K562 (cell line): ENCODE data around the gene GPC2. TPM values are rescaled to one million over a fixed set of nuclear protein-coding genes. Genes with fewer than 3 reads are reported as not detected.

Source experiments
- ARID2 ChIP-seq: fragments of 450-650 bp; IDR thresholded peaks from 2 replicates; pipeline ENCODE4 v1.6.1; 2017; ENCODE audit warnings: antibody characterized with exemption, mild to moderate bottlenecking
- CC2D1A ChIP-seq: fragments of 450-650 bp; IDR thresholded peaks from 2 replicates; pipeline ENCODE4 v1.6.1; 2017; ENCODE audit warnings: mild to moderate bottlenecking
- ELF4 ChIP-seq: fragments of 450-650 bp; formaldehyde crosslinking; IDR thresholded peaks from 2 replicates; pipeline ENCODE4 v1.4.0; 2022; ENCODE audit warnings: missing genetic modification characterization
- GABPB1 ChIP-seq: sonication (generic); formaldehyde crosslinking; IDR thresholded peaks from 2 replicates; pipeline ENCODE4 v1.8.0; 2022; ENCODE audit warnings: mild to moderate bottlenecking, missing genetic modification reagents
- HDGF ChIP-seq: fragments of 450-650 bp; IDR thresholded peaks from 2 replicates; pipeline ENCODE4 v1.6.1; 2016
- IFI16 ChIP-seq: fragments of 250-450 bp; sonication (Bioruptor Pico); IDR thresholded peaks from 2 replicates; pipeline ENCODE4 v2.1.2; 2022; ENCODE audit warnings: mild to moderate bottlenecking, inconsistent platforms
- MED1 ChIP-seq: sonication (generic); formaldehyde crosslinking; IDR thresholded peaks from 2 replicates; pipeline ENCODE4 v1.8.1; 2023; ENCODE audit warnings: missing genetic modification reagents, borderline replicate concordance
- MXI1 ChIP-seq: IDR thresholded peaks from 2 replicates; pipeline ENCODE4 v1.6.1; 2011; ENCODE audit warnings: low read depth, mild to moderate bottlenecking, improper control_type of control experiment, low read length
- POLR2G ChIP-seq: fragments of 200-400 bp; formaldehyde crosslinking; IDR thresholded peaks from 2 replicates; pipeline ENCODE4 v1.6.1; 2017; ENCODE audit warnings: low read depth, mild to moderate bottlenecking, antibody characterized with exemption, low read length, moderate library complexity
- SIN3A ChIP-seq, 2 experiments: fragments of 150-350 bp in 1 of 2; IDR thresholded peaks; 2 replicates each; pipeline ENCODE4 v1.6.1; 2011 to 2016; ENCODE audit warnings: borderline replicate concordance in 2 of 2, low read depth in 2 of 2, low read length in 2 of 2, mild to moderate bottlenecking in 2 of 2, moderate library complexity in 2 of 2; ENCODE audit not compliant: control insufficient read depth in 1 of 2
- TAF1 ChIP-seq: IDR thresholded peaks from 2 replicates; pipeline ENCODE4 v1.6.1; 2011; ENCODE audit warnings: mild to moderate bottlenecking, low read length, moderate library complexity; ENCODE audit not compliant: insufficient read depth, control insufficient read depth, severe bottlenecking; ENCODE audit errors: extremely low read depth
- TBP ChIP-seq: optimal IDR thresholded peaks from 2 replicates; pipeline ENCODE3; 2011; ENCODE audit warnings: low read depth, low read length, improper control_type of control experiment
- TOE1 ChIP-seq, 2 experiments: fragments of 450-650 bp in 1 of 2; sonication (generic) in 1 of 2; formaldehyde crosslinking in 1 of 2; IDR thresholded peaks; 2 replicates each; pipeline versions ENCODE4 v1.7.1 to v1.8.0; 2016 to 2022; ENCODE audit warnings: borderline replicate concordance in 2 of 2, mild to moderate bottlenecking in 2 of 2, antibody characterized with exemption in 1 of 2, inconsistent platforms in 1 of 2, low read depth in 1 of 2, missing genetic modification reagents in 1 of 2, moderate library complexity in 1 of 2
- ZKSCAN1 ChIP-seq: fragments of 150-350 bp; IDR thresholded peaks from 2 replicates; pipeline ENCODE4 v1.6.1; 2016; ENCODE audit warnings: low read depth, low read length
- ZNF232 ChIP-seq: sonication (generic); formaldehyde crosslinking; IDR thresholded peaks from 2 replicates; pipeline ENCODE4 v1.8.0; 2022; ENCODE audit warnings: mild to moderate bottlenecking, missing genetic modification reagents
- ZNF586 ChIP-seq: fragments of 450-650 bp; formaldehyde crosslinking; conservative IDR thresholded peaks from 2 replicates; pipeline ENCODE4 v1.4.0; 2020; ENCODE audit warnings: mild to moderate bottlenecking, moderate library complexity
- ZNF699 ChIP-seq: fragments of 250-450 bp; sonication (Bioruptor Pico); IDR thresholded peaks from 2 replicates; pipeline ENCODE4 v1.8.0; 2021; ENCODE audit warnings: mild to moderate bottlenecking, moderate library complexity; ENCODE audit not compliant: insufficient replicate concordance
- polyA plus RNA-seq, 8 experiments: library from polyadenylated mRNA; depleted of rRNA in 4 of 8; stranded (reverse) in 5 of 8; unstranded in 3 of 8; fragments of >200 nt; fragmentation: Nextera tagmentation in 2 of 8; fragmentation: Illumina TruSeq in 1 of 8; extraction: Ambion mirVana in 2 of 8; extraction: Trizol in 1 of 8; gene quantifications; 2 replicates each; pipeline versions ENCODE4 v1.2.1 to v1.2.3, GENCODE V29; 2011 to 2014; ENCODE audit warnings: inconsistent platforms in 1 of 8, missing spikeins in 1 of 8
- total RNA-seq, 7 experiments: library from RNA; depleted of rRNA in 6 of 7; stranded (reverse); fragments of >200 nt in 6 of 7; fragmentation: Illumina TruSeq in 2 of 7; extraction: Trizol in 2 of 7; gene quantifications; 2 replicates each; pipeline versions ENCODE4 v1.2.1 to v1.2.3, GENCODE V29; 2011 to 2021; ENCODE audit warnings: low replicate concordance in 1 of 7
- TF ChIP-seq, protein P1 (sequence below), 2 experiments: fragments of 450-650 bp; IDR thresholded peaks; 2 replicates each; pipeline ENCODE4 v1.6.1; 2016
- TF ChIP-seq, protein P2 (sequence below): fragments of 250-450 bp; sonication (Bioruptor Pico); IDR thresholded peaks from 2 replicates; pipeline ENCODE4 v1.4.0; 2020
- TF ChIP-seq, protein P3 (sequence below), 2 experiments: fragments of 450-650 bp in 1 of 2; sonication (generic) in 1 of 2; formaldehyde crosslinking; conservative IDR thresholded peaks; 2 replicates each; pipeline versions ENCODE4 v1.4.0 to v1.8.1; 2020 to 2022; ENCODE audit warnings: mild to moderate bottlenecking in 1 of 2, missing genetic modification reagents in 1 of 2

Gene GPC2
- total and polyA plus RNA-seq, 9 of the 15 experiments (the other 6 are each of a cell fraction or from before 2014, with no cell fraction given): 0.06 to 7.7 (median 1.4) TPM; not detected in 1

DNA sequence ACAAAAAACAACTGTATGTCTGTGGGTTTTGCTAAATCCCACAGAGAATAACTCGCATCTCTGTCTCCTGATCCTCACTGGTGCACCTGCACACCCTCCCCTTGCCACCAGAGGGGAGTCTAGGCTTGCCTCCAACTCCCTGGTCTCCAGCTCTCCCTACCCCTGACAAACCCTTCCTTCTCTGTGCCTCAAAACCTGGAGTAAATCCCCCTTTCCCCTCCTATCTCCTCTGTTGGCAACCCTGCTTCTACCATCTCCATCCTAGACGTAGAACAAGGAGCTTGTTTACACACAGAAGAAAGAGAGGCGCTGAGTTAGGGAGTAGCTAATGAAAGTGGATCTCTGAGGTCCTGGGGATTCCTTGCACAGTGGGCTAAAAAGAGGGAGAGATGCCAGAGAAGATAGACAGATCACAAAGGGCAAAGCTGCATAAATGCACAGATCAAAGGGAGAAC, 44.5 kb downstream of the GPC2 start (continued):
- no peak for TF ChIP-seq POLR2G
- no peak for TF ChIP-seq SIN3A (IDR thresholded peaks at IDR 0.05; ENCODE audit: borderline replicate concordance in 2 of 2, control insufficient read depth in 1 of 2, low read depth in 2 of 2, low read length in 2 of 2)
- TF ChIP-seq, protein P1, sequence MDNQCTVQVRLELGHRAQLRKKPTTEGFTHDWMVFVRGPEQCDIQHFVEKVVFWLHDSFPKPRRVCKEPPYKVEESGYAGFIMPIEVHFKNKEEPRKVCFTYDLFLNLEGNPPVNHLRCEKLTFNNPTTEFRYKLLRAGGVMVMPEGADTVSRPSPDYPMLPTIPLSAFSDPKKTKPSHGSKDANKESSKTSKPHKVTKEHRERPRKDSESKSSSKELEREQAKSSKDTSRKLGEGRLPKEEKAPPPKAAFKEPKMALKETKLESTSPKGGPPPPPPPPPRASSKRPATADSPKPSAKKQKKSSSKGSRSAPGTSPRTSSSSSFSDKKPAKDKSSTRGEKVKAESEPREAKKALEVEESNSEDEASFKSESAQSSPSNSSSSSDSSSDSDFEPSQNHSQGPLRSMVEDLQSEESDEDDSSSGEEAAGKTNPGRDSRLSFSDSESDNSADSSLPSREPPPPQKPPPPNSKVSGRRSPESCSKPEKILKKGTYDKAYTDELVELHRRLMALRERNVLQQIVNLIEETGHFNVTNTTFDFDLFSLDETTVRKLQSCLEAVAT (IDR thresholded peaks at IDR 0.05): peak; percentile 53 to 70; a peak in 2 of 4 replicates
- peak; percentile 96 for TF ChIP-seq HDGF
- 0 out of 2 replicates have a peak, but pooled peaks have one; percentile 5 for TF ChIP-seq ZKSCAN1
- TF ChIP-seq TOE1 (IDR thresholded peaks at IDR 0.05; ENCODE audit: borderline replicate concordance): peak; percentile 56; the same call in 1 of the 2 replicates
- TF ChIP-seq TOE1 (CRISPR knock-in tag; IDR thresholded peaks at IDR 0.05; ENCODE audit: borderline replicate concordance, low read depth): no peak
- TF ChIP-seq ZNF699: no peak
- TF ChIP-seq TAF1: no peak
- TF ChIP-seq, protein P2, sequence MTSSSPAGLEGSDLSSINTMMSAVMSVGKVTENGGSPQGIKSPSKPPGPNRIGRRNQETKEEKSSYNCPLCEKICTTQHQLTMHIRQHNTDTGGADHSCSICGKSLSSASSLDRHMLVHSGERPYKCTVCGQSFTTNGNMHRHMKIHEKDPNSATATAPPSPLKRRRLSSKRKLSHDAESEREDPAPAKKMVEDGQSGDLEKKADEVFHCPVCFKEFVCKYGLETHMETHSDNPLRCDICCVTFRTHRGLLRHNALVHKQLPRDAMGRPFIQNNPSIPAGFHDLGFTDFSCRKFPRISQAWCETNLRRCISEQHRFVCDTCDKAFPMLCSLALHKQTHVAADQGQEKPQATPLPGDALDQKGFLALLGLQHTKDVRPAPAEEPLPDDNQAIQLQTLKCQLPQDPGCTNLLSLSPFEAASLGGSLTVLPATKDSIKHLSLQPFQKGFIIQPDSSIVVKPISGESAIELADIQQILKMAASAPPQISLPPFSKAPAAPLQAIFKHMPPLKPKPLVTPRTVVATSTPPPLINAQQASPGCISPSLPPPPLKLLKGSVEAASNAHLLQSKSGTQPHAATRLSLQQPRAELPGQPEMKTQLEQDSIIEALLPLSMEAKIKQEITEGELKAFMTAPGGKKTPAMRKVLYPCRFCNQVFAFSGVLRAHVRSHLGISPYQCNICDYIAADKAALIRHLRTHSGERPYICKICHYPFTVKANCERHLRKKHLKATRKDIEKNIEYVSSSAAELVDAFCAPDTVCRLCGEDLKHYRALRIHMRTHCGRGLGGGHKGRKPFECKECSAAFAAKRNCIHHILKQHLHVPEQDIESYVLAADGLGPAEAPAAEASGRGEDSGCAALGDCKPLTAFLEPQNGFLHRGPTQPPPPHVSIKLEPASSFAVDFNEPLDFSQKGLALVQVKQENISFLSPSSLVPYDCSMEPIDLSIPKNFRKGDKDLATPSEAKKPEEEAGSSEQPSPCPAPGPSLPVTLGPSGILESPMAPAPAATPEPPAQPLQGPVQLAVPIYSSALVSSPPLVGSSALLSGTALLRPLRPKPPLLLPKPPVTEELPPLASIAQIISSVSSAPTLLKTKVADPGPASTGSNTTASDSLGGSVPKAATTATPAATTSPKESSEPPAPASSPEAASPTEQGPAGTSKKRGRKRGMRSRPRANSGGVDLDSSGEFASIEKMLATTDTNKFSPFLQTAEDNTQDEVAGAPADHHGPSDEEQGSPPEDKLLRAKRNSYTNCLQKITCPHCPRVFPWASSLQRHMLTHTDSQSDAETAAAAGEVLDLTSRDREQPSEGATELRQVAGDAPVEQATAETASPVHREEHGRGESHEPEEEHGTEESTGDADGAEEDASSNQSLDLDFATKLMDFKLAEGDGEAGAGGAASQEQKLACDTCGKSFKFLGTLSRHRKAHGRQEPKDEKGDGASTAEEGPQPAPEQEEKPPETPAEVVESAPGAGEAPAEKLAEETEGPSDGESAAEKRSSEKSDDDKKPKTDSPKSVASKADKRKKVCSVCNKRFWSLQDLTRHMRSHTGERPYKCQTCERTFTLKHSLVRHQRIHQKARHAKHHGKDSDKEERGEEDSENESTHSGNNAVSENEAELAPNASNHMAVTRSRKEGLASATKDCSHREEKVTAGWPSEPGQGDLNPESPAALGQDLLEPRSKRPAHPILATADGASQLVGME (CRISPR knock-in tag): 0 out of 2 replicates have a peak, but pooled peaks have one; percentile 43
- 0 out of 2 replicates have a peak, but pooled peaks have one; percentile 43 for TF ChIP-seq MED1 (CRISPR knock-in tag)
- TF ChIP-seq ELF4 (CRISPR knock-in tag): peak; percentile 88
- TF ChIP-seq ARID2: peak; percentile 100
- peak; percentile 8 for TF ChIP-seq TBP
- TF ChIP-seq, protein P3, sequence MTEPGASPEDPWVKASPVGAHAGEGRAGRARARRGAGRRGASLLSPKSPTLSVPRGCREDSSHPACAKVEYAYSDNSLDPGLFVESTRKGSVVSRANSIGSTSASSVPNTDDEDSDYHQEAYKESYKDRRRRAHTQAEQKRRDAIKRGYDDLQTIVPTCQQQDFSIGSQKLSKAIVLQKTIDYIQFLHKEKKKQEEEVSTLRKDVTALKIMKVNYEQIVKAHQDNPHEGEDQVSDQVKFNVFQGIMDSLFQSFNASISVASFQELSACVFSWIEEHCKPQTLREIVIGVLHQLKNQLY (CRISPR knock-in tag; conservative IDR thresholded peaks at IDR 0.05): 0 out of 4 replicates have a peak, but pooled peaks of 1 of the 2 experiments have one; percentile 21
- TF ChIP-seq ZNF232 (CRISPR knock-in tag): 0 out of 2 replicates have a peak, but pooled peaks have one; percentile 28
- peak; percentile 98 for TF ChIP-seq CC2D1A
- TF ChIP-seq MXI1: no peak
- TF ChIP-seq IFI16 (CRISPR knock-in tag): 0 out of 2 replicates have a peak, but pooled peaks have one; percentile 43
- no peak for TF ChIP-seq GABPB1 (CRISPR knock-in tag)
- TF ChIP-seq ZNF586 (CRISPR knock-in tag): no peak
